Sigmoid colon (tissue), 4 donors: ENCODE measurements around the gene KAZN.

ENCODE experiments used
- EP300 ChIP-seq, 4 donors: sonication (generic); formaldehyde crosslinking; IDR thresholded peaks; one replicate each; pipeline ENCODE4 v1.6.1; 2017; ENCODE audit warnings: antibody characterized with exemption in 4 of 4
- POLR2A ChIP-seq, 2 donors: fragments of 450-650 bp; IDR thresholded peaks; one replicate each; pipeline ENCODE4 v1.6.1; 2016; ENCODE audit warnings: antibody characterized with exemption in 2 of 2, mild to moderate bottlenecking in 2 of 2, moderate library complexity in 2 of 2
- TF ChIP-seq, protein P1 (sequence below), 4 experiments: fragments of 450-650 bp in 3 of 4; fragments of 200-600 bp in 1 of 4; IDR thresholded peaks; one replicate each; pipeline ENCODE4 v1.5.1; 2016 to 2019; ENCODE audit warnings: antibody characterized with exemption in 4 of 4, mild to moderate bottlenecking in 3 of 4, moderate library complexity in 2 of 4

GRCh38 chr1:15137809-15138208 is 539.3 kb downstream of the KAZN start:
- TF ChIP-seq, protein P1, sequence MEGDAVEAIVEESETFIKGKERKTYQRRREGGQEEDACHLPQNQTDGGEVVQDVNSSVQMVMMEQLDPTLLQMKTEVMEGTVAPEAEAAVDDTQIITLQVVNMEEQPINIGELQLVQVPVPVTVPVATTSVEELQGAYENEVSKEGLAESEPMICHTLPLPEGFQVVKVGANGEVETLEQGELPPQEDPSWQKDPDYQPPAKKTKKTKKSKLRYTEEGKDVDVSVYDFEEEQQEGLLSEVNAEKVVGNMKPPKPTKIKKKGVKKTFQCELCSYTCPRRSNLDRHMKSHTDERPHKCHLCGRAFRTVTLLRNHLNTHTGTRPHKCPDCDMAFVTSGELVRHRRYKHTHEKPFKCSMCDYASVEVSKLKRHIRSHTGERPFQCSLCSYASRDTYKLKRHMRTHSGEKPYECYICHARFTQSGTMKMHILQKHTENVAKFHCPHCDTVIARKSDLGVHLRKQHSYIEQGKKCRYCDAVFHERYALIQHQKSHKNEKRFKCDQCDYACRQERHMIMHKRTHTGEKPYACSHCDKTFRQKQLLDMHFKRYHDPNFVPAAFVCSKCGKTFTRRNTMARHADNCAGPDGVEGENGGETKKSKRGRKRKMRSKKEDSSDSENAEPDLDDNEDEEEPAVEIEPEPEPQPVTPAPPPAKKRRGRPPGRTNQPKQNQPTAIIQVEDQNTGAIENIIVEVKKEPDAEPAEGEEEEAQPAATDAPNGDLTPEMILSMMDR (IDR thresholded peaks at IDR 0.05): no peak
- no peak for TF ChIP-seq EP300 (IDR thresholded peaks at IDR 0.05)
- no peak for TF ChIP-seq POLR2A (IDR thresholded peaks at IDR 0.05)
